ENCODE data around the gene PLPPR1.

The PLPPR1 gene

DNA sequence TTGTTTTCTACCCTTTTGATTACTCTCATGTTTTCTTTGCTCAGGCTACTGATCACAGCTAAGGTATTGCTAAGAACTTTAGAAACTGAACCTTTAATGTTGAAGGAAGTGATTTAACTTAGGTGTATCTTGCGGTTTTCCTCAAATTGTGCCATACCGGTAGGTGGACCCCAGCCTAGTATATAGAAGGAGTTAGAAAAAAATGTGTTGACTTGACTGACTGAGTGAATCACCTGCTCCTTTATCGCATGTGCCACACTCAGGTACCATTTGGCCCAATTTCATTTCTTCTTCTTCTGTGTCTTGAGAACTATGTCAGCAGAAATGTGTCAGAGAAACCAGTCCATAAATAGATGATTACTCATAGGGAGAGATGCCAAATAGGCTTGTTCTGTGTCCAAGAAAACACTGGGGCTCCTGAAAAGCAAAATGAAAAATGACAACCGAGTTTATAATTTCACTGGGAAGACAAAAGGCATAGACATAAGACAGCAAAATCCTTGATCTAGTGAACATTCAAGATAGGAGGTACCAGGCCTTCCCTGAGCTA, 19.4 kb downstream of the PLPPR1 start:
- DNase-seq (ENCODE audit: low read depth in 2 of 2): no peak

DNA sequence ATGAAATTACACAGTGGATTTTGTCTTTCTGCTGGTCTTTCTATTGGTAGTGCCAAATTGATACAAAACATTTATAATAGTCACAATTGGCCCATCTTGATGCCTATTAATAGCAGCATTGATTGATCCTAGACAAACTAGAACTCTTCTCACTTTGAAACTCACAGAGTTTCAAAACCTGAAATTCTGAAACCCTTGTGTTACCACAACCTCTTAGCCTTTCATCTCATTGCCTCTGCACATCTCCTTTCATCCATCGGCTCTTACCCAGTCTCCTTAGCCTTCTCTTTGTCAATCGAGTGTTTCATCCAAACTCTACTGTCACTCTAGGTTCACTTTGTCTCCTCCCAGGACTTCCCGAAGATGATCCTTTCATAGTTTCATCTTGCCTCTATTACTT, 22.1 kb downstream of the PLPPR1 start:
- no peak for DNase-seq (ENCODE audit: low read depth in 2 of 2)

DNA sequence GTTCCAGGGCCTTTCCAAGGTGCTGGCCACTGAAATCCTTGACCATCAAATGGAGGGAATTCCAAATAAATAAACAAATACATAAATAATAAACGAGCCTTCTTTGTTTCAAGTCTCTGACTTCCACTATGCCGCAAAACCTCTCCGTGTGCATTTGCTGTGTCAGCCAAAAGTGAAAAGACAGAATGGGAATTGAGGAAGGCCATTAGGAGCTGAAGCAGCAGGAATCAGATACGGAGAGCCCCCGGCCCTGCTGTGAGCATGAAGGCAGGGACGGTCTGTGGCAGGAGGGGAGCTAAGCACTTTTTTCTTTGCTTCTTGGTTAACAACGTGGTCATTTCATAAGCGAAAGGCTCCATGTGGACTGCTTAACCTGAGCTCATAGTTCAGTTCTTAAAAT, 26.1 kb downstream of the PLPPR1 start:
- DNase-seq (ENCODE audit: low read depth in 2 of 2): no peak

DNA sequence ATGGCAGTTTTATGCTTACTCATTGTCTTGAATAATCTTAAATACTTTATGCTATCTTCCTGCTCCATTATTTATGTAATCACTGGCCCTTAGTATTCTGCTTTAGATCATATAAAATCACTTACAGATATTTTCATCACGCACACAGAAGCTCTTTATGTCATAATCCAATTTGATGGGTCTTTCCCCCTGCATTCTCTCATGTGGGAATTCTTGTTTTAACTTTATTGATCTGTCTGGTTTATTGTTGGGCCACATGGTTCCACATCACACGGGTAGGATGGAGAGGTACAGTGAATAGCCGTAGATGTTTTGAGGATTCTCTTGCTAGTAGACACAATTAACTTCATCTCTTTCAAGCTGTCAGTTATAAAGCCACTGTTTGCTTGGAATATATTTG, 27.0 kb downstream of the PLPPR1 start:
- DNase-seq (ENCODE audit: low read depth in 2 of 2): no peak

DNA sequence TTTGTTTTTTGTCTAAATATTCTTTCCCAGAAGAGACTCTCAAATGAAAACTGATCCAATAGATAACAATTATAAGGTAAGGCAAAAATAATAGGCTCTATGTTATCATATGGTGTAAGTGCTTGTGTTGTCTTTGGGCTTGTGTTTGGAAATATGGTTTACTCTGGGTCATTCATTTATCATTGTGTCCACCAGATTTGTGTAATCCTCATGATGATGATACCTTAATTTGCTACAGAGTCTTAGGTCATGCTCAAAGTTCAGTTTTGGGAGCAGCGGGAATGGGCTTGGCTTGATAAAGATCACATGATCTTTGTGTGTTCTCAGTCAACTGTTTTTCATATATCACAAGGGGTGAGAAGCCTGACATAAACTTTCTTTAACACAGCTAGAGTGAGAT, 34.2 kb downstream of the PLPPR1 start:
- DNase-seq (ENCODE audit: low read depth in 2 of 2): no peak

DNA sequence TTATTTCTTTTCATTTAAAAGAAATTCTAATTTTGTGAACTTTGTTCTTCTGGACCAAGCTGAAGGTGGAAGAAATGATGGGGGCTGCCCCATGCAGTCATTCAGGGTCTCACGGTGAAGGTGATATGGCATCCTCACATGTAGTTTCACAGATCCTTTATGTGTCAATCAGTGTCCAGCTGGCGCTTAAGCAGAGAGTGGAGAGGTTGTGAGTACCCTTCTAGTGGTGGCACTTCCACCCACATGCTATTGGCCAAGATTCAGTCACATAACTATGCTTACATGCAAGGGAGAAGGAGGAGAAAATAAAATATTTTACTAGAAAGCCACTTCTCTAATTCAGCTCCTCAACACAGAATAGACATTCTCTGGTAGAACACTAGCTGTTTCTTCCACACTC, 34.7 kb downstream of the PLPPR1 start:
- DNase-seq (ENCODE audit: low read depth in 2 of 2): no peak

DNA sequence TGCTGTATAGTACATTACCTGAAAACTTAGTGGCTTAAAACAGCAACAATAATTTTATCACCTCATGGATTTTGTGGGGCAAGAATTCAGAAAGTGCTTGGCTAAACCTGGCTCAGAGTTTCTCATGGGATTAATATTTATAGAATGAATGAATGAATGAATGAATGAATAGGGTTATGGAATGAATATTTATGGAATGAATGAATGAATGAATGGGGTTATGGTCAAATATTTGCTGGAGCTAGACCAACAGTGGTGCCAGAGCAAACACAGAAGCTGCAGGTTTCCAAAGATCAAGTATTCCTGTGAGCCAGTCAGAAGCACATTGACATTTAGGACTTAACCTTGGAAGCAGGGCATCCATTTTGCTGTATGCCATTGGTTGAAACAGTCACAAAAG, 35.7 kb downstream of the PLPPR1 start:
- DNase-seq (ENCODE audit: low read depth in 2 of 2): no peak

DNA sequence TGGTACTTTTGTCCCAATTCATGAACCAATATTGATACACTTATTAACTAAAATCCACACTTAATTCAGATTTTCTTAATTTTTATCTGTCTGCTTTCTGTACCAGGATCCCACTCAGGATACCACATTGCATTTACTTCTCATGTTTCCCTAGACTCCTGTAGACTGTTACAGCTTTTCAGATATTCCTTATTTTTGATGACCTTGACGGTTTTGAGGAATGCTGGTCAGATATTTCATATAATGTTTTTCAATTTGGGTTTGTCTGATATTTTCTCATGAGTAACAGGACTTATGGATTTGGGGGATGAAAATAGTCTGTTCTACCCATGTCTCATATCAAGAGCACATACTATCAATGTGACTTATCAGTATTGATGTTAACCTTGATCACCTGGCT, 37.4 kb downstream of the PLPPR1 start:
- DNase-seq (ENCODE audit: low read depth in 2 of 2): no peak

DNA sequence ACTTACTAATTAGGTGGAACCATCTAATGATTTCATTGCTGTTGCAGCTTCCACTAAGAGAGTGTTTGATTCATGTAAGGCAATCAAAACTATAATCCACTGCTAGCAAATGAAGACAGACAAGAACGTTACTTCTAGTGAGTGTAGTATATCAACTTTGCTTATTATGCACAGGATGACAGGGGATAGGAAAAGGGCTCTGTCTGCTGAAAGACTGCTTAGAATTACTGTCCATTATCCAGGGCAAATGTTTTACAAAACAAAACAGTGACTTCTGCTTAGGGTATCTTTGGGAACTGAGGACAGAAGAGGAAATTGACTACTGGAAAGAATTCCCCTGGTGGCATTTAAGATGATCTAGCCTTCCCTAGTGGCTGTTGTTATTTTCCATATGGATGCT, 40.2 kb downstream of the PLPPR1 start:
- no peak for DNase-seq (ENCODE audit: low read depth in 2 of 2)

DNA sequence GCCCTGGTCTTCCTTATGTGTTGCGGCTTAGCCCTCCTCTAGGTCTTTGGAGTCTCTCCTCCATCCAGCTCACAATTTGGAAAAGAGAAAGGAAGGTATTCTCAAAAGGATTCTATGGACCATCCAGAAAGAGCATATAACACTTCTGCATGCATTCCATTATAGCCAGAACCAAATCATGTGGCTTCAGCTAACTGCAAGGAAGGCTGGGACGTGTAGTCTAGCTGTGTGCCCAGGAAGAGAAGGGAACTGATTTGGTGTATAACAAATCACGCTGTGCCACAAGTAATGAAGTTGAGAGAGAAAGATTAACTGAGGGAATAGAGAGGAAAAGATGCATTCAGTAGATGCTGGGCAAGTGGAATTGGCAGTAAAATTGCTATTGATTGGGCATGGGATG, 43.7 kb downstream of the PLPPR1 start:
- no peak for DNase-seq (ENCODE audit: low read depth in 2 of 2)

DNA sequence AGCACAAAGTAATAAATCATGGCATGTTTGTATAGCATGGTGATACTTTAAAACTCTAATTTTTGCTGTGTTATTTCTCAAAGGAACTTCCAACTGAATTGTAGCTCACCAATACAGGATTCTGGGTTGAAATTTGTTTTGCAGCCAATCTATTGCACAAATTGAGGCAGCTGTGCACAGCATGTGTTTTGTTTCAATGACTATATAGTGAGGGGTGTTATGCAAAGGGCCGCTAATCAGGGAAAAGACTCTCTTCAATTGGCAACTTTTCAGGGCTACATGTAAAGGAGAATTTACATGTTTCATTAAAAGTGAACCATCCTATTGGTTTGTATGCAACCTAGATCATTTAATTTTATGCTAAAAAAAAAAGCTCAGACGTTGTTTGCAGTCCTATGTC, 44.6 kb downstream of the PLPPR1 start:
- DNase-seq (ENCODE audit: low read depth in 2 of 2): no peak

DNA sequence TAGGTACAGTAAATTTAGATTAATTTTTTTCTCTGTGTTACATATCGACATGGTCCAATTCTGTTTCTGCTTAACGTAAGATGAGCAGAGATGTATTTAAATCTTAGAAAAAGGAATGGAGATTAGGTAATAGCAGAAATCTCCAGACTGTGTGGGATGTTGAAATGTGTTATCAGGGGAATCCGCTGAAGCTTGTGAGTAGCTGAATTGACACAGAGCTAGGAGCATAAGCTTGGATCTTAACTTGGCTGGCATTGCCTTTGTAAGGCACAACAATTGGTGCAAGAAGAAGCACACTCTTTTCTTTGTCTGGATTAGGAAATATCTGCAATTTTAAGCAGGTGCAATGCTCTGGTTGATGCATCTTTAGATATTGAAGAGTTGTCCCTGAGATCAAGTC, 53.1 kb downstream of the PLPPR1 start:
- DNase-seq (ENCODE audit: low read depth in 2 of 2): no peak

DNA sequence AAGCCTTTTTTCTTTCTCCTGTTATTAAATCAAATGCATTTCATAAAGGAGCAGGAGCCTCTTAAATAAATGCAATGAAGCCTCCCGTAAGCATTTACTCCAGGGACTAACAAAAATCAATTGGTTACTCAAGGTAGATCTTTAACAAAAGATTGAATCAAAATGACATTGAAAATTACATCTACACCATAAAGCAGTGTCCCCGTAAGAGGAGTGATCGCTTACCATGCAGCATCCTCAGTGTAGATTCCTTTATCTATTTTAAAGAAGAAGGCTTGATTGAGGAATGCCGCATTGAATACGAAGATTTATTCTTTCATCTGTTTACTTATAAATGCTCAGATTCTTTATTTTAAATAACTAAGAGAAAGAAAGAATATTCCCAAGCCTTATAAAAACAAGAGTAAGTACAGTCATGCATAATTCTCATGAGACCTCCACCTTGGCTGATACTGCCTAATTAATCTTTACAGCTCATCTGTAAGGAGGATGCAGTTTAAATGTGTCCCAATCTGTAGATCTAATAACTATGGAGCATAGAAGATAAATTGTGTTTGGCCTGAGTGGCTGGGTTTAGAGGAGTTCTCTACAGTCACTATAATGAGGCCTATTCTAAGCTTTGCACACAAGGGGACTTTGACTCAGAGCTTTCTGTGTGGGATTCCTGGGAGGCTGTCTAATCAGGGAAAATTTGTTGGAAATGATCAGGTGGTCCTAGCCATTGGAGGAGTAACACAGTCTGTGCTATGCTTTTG, 55.1 kb downstream of the PLPPR1 start:
- no peak for DNase-seq (ENCODE audit: low read depth in 2 of 2)

DNA sequence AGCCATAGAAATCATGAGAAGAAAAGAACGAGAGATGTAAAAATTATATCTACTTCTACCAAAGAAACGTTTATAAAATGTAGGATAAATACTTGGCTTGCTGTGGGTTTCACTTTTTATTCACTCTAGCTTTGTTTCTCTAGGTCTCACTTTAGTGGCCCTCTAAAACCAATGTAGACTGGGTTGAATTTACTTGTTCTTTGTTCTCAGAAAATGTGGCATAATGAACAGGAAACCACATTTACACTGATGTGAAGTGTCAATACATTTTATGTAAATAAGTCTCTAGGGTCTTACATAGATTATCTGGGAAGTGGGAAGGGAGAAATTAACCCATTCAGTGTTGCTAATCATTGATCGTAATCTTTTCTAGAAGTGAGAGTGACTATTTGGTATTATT, 58.9 kb downstream of the PLPPR1 start:
- no peak for DNase-seq (ENCODE audit: low read depth in 2 of 2)

DNA sequence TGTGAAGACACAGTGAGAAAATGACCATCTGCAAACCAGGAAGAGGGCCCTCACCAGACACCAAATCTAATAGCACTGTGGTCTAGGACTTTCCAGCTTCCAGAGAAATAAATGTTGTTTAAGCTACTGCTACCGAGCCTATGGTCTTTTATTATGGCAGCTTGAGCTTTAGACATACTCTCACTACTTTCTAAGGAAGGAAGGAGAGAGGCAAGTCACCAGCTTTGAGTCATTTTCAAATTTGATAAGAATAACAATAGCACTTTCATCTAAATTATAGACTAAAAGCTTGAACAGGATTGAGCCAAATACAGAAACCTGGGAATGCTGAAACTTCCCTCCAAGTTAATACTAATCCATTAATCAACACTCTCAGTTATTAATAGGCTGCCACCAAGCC, 64.4 kb downstream of the PLPPR1 start:
- no peak for DNase-seq (ENCODE audit: low read depth in 2 of 2)

DNA sequence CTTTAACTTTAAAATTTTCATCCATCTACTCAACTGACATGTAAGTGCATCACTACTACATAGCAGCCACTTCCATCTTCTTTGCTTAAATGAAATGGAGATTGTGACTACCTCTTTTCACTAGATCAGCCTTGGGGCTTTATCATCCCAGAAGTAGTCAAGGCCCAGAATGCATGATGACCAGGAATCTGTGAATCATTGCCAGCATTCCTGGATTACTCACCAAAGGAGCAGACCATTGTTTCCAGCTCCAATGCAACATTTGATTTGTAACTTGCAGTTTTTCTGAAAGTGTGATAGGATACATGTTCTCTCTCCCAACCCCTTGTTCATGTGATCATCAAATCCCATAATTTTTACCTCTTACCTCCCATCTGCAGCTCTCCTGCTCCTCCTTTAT, 65.1 kb downstream of the PLPPR1 start:
- no peak for DNase-seq (ENCODE audit: low read depth in 2 of 2)

DNA sequence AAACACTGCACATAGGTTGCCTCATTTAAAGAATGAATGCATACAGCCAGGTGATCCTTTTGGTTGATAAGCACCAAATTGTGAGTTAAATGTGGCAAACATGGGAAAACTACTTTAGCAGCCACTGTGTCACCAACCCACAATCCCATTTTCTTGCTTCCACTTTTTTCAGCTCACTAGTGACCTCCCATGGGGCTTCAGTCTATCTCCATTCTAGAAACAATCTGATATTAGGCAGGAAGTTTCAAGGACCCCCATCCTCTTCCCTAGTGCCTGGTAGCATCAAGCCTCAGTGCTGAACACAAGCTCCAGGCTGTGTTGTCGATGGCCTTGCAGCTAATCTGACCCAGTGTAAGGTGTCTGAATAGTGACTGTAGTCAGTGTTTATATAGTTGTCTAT, 66.2 kb downstream of the PLPPR1 start:
- no peak for DNase-seq (ENCODE audit: low read depth in 2 of 2)

DNA sequence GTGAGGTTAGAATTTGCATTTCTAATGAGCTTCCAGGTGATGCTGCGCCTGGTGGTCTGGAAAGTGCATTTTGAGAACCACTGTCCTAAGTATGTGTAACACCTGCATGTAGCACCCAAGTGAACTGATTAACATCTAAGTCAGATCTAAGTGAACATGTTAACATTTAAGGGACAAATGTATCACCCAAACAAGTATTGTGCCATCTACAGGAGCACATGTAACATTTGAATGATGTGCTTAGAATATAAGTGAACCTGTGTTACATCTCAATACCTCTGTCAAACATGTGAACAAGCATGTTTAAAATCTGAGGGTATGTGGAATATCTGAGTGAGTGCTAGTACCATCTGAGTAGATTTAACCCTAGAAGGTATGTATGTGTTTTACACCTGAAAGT, 68.7 kb downstream of the PLPPR1 start:
- no peak for DNase-seq (ENCODE audit: low read depth in 2 of 2)

DNA sequence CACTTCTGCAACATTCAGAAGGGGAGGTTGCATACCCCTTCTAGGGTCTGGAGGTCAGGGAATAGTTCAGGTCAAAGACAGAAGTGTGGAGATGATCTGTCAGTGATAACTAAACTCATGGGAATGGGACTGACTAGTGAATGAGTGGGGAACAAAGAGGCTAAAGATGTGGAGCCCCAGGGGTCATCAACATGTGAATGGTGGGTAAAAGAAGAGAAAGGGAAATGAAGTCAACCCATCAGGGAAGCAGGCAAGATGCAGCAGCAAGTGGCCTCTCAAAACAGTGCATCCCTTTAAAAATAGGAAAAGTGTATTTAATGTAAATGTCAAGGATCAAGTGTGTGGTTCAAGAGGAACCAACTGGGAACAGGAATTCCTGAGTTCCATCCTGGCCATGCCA, 69.9 kb downstream of the PLPPR1 start:
- no peak for DNase-seq (ENCODE audit: low read depth in 2 of 2)

DNA sequence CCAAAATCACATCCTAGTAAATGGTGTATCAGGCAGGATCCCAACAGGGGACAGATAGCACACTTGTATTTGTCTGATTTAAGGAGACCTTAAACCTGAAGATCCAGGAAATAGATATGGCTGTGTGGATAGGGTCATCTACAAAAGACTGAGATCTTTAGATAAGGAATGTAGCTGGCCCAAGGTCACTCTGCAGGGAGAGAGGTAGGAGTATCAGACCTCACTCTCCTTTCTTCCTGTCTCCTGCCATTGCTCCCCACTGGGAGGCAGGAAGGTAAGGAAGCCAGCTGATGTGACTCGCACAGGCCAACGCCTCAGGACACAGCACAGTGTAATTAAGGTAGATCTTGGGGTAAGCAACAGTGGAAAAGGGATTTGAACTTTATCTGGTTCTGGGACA, 85.8 kb downstream of the PLPPR1 start:
- no peak for DNase-seq (ENCODE audit: low read depth in 2 of 2)

DNA sequence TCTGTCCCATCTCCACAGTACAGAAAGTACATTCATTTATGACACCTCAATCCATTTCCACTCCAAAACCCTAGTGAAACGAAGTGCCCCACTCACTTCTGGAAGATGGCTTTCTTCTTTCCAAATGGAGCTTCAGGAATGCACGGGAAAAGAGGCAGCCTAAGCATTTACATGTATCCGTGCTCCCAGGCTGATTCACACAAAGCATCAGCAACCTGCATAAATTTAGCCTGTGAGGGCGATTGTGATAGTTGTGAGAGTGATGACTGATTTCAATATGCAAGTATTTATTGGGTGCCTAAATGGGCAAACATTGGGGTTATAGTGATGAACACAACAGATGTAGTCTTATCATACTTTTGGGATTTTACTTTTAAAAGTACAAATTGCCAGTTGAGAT, 86.6 kb downstream of the PLPPR1 start:
- DNase-seq (ENCODE audit: low read depth in 2 of 2): no peak

DNA sequence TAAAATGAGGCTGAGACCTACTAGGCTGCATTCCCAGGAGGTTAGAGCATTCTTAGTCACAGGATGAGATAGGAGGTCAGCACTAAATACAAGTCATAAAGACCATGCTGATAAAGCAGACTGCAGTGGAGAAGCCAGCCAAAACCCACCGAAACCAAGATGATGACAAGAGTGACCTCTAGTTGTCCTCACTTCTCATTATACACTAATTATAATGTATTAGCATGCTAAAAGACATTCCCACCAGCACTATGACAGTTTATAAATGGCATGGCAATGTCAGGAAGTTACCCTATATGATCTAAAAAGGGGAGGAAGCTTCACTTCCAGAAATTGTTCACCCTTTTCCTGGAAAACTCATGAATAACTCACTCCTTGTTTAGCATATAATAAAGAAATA, 88.6 kb downstream of the PLPPR1 start:
- no peak for DNase-seq (ENCODE audit: low read depth in 2 of 2)

DNA sequence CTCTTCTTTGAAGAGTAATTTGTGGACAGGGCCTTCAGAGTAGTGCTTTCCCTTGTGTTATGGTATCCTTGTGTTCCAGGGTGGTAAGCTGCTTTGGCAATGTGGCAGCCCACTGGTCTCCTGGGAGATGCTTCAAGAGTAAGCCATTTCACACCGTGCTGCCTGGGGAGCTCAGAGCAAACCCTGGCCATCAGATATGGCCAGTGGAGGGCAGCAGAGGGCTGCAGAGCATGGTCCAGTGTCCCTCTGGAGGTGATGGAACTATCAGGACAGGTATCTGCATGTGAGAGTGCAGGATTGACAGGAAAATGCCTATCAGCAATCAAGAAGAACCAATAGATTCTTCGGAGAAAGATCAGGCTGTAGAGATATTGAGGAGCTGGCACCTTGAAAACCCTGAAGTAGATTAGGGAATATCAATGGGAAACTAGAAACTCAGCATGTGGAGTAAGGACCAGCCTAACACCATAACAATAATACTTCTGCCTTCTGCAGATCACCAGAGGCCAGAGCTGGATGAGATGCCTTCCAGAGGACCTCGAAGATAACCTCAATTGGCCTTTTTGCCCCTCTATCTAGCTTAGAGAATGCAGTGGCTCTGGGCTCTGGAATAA, 90.8 kb downstream of the PLPPR1 start:
- no peak for DNase-seq (ENCODE audit: low read depth in 2 of 2)

All from stimulated activated CD8-positive, alpha-beta memory T cell treated with anti-CD3 and anti-CD28 coated beads, Interleukin-7, amount 100 ng/mL, for 4 hours (primary cell).